OCI-LY7 (cell line): ENCODE results near the gene CMTM8.

Experiments
- CTCF ChIP-seq: fragments of 200-600 bp; sonication (generic); conservative IDR thresholded peaks from 2 replicates; pipeline ENCODE4 v1.5.1; 2014; ENCODE audit warnings: mild to moderate bottlenecking, antibody characterized with exemption, low read length, moderate library complexity, mixed read lengths
- EZH2phosphoT487 ChIP-seq: fragments of 200-600 bp; sonication (generic); IDR thresholded peaks from 2 replicates; pipeline ENCODE4 v1.6.1; 2018; ENCODE audit warnings: low read depth, borderline replicate concordance, mild to moderate bottlenecking, mixed run types, antibody characterized with exemption, low read length, moderate library complexity, mixed read lengths

DNA sequence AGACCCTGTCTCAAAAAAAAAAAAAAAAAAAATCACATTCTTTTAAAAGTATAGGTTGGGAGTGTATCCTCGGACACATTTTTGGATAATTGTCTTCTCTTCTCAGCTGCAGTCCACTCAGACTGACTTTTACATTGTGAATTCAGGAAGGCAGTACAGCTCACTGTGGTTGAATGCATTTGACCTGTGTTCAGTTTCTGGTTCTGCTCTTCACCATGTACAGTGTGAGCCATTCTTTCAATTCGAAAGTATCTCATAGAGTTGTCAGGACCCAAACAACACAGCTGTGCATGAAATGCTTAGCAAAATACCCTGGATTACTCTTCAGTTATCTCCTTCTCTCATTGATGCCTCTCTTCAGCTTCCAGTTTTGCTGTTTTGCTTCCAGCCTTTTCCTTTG, 5.0 kb downstream of the CMTM8 start:
- TF ChIP-seq CTCF: no peak
- no peak for TF ChIP-seq EZH2phosphoT487
